ENCODE measurements around the gene RTN4RL1.

GRCh38 chr17:2063261-2064146, 38.4 kb upstream of the RTN4RL1 start:
- TF ChIP-seq CTCF (IDR thresholded peaks at IDR 0.05) (no peak), POLR2A (IDR thresholded peaks at IDR 0.05) (no peak)

All from vagina (tissue), 2 donors.